ENCODE results near the gene GALNT18. TPM values are rescaled to one million over a fixed set of nuclear protein-coding genes. Genes with fewer than 3 reads are reported as not detected.

GALNT18 gene
- total RNA-seq, 4 donors from 2014 or later: 7.8 to 57.1 (median 17.8) TPM

DNA sequence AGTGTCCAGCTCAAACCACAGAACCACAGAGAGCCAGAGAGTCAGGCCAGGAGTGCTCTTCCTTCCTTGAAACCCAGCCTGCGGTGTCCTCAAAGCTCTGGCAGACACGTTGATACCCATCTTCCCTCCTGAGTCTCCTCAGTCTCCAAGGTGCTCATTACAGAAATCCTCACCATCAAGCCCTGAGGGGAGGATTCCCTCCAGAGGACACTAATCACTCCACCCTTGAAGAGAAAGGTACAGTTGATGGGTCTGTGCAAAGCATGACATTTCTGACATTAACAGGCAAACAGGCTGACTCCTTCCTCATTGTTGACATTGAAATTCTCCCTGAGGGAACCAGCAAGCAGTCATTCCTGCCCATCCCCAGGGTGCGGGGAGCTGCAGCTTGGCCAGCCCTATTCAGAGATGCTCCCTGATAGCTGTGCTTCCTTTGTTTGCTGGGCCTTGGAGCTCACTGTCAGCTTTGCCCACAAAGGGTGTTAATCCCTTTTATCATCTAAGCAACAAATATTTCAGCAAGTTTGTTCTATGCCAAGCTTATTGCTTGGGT, 167.1 kb downstream of the GALNT18 start:
- TF ChIP-seq, protein P1, sequence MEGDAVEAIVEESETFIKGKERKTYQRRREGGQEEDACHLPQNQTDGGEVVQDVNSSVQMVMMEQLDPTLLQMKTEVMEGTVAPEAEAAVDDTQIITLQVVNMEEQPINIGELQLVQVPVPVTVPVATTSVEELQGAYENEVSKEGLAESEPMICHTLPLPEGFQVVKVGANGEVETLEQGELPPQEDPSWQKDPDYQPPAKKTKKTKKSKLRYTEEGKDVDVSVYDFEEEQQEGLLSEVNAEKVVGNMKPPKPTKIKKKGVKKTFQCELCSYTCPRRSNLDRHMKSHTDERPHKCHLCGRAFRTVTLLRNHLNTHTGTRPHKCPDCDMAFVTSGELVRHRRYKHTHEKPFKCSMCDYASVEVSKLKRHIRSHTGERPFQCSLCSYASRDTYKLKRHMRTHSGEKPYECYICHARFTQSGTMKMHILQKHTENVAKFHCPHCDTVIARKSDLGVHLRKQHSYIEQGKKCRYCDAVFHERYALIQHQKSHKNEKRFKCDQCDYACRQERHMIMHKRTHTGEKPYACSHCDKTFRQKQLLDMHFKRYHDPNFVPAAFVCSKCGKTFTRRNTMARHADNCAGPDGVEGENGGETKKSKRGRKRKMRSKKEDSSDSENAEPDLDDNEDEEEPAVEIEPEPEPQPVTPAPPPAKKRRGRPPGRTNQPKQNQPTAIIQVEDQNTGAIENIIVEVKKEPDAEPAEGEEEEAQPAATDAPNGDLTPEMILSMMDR (IDR thresholded peaks at IDR 0.05; ENCODE audit: low read depth): no peak

DNA sequence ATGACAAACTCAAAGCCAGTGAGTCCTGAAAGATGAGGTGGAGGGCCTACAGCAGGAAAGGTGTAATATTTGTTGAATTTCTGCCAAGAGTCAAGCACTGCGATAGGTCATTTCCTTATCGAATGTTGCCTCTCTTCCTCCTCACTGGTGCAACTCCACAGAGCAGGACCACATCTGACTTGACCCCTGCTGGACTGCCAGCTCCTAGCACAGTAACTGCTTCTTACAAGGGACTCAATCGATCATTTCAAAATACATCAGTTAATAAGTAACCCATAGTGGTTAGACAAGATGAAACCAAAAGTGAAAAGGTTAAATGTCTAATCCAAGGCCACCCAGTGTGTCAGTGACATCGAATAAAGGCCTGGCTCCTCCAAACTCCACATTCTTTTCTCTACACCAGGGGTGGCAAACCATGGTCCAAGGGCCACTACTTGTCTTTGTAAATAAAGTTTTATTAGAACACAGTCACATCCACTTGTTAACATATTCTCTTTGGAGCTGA, 170.3 kb downstream of the GALNT18 start:
- TF ChIP-seq, protein P1 (IDR thresholded peaks at IDR 0.05; ENCODE audit: low read depth): no peak

DNA sequence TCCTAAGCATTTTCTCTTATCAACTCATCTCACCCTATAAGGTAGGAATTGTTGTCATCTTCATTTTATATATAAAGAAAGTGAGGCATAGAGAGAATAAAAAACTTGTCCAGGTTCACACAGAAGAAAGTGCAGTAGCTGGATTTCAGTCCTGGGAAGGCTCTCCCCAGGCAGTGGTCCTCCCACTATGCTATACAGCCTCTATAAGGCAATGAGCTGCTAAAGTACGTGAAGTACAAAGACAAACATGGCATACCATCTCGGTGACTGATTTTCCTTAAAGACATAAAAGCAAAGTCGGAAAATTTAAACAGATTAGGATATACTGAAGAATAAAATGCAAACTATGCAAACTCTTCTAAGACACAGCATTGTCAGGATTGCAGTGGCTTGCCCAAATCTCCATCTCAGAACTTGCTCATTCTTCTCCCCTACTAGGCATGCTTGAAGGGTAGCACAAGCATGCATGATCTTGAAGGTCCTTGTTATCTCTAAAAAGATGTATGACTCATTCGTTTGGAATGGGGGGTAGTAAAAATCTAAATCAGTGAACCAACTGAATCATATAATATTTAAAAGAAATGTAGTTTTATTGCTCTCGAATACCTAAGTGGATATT, 171.0 kb downstream of the GALNT18 start:
- TF ChIP-seq, protein P1 (IDR thresholded peaks at IDR 0.05; ENCODE audit: low read depth): no peak

DNA sequence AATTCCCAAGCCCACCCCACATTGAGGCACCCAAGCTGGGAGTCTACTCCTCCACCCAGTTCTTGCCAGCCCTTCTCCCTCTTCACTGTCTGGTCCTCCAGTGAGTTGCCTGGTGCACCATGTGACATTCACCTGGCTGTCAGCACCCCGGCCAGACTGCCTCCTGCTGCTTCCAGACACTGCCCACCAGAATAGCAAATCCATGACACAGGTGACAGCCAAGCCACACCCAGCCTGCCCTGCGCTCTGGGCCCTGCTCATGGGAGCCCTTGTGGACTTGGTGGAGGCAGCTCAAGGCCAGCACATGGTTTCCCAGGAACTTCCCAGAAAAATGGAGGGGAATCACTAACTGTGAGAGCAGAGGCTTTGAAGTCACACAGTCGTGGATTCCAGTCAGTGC, 172.5 kb downstream of the GALNT18 start:
- TF ChIP-seq, protein P1 (IDR thresholded peaks at IDR 0.05; ENCODE audit: low read depth): no peak

DNA sequence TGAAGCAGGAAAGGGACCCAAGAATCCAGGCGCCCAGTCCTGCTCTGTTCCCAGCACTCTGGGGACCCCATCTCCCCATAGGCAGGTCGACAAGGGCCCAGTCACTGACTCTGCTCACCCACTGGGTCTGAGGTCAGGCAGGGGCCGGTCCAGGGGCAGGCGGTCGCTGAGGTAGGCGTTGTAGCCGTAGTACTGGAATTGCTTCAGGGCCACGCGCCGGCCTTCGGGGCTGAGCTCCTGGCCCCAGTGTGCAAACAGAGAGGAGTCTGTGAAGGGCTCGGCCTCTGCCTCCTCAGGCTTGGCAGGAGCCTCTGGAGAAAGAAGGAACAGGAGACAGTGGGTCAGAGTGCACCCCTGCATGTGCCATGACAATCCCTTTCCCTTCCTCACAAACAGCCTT, 173.2 kb downstream of the GALNT18 start:
- TF ChIP-seq, protein P1 (IDR thresholded peaks at IDR 0.05; ENCODE audit: low read depth): no peak

DNA sequence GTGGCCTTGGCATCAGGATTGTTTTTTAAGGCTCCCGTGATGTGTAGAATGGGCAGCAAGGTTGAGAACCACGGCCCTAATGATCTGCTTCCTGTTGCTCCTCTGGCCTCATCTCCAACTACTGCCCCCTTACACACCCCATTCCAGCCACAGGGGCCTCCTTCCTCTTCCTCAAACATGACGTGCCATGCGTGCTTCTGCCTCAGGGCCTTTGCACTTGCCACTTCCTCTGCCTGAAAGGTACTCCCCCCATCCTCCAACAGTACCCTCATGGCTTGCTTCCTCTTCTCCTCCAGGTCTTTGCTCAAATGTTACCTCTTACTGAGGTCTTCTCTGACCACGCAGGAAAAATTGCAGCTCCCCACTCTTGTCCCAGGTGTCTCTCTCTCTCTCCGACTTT, 174.8 kb downstream of the GALNT18 start:
- TF ChIP-seq, protein P1 (IDR thresholded peaks at IDR 0.05; ENCODE audit: low read depth): no peak

DNA sequence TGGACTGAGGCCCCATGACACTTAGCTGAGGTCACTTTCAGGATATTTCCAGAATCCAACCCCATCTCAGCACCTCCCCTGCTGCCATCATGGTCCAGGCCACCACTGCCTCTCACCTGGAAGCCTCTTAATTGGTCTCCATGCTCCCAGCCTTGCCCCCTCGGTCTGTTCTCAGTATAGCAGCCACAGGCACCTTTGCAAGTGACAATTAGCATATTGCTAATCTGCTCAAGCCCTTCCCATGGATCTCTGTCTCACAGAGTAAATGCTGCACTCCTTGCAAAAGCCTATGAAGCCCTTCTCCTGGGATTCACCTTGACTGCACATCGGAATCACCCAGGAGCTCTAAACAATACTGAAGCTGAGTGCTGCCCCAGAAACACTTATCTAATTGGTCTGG, 175.2 kb downstream of the GALNT18 start:
- TF ChIP-seq, protein P1 (IDR thresholded peaks at IDR 0.05; ENCODE audit: low read depth): no peak

All from subcutaneous adipose tissue (tissue), 4 donors.